AML-193 (cell line): ENCODE results near the gene KLC1.
"Not testable (repeated sequence)": the region's sequence is repeated elsewhere in the genome, so short reads cannot be mapped to it uniquely, and the experiment has no call there.

Experiments used
- DNase-seq, 2 experiments: peaks; one replicate each; lab custom pipeline; 2025; lab: John Stamatoyannopoulos, UW

KLC1 gene

DNA sequence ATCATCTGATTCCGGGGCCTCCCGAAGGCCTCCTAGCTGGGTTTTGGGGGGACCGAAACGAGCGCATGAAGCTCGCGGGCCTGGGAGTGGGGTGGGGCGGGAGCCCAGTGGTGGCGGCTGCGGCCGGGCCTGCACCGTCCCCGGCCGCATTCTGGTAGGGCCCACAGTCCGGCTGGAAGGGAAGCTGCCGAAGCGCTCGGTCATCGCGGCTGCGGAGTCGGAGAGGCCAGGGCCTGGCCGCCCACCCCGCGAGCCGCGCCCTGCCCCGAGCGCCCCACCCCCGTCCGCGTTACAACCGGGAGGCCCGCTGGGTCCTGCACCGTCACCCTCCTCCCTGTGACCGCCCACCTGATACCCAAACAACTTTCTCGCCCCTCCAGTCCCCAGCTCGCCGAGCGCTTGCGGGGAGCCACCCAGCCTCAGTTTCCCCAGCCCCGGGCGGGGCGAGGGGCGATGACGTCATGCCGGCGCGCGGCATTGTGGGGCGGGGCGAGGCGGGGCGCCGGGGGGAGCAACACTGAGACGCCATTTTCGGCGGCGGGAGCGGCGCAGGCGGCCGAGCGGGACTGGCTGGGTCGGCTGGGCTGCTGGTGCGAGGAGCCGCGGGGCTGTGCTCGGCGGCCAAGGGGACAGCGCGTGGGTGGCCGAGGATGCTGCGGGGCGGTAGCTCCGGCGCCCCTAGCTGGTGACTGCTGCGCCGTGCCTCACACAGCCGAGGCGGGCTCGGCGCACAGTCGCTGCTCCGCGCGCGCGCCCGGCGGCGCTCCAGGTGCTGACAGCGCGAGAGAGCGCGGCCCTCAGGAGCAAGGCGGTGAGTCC is at the start of gene KLC1:
KLC1 (plus strand) TSS at position 528 of the 819 bp plus-strand sequence. CDS start 25,354 bp downstream, outside the sequence.
- peak in 1 of 2 experiments; percentile 28 for DNase-seq

DNA sequence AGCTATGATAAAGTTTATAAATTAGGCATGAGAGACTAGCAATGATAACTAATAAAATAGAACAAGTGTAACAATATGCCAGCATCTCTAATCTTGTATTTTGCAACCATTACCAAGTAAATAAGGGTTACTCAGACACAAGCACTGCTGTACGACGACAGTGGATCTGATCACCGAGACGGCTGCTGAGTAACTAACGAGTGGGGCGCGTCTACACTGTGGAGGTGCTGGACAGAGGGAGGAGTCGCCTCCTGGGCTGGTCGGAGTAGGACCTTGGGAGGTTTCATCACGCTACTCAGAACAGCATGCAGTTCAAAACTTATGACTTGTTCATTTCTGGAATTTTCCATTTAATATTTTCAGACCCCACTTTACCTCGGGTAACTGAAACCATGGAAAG is 47.8 kb upstream of the KLC1 start:
- DNase-seq: no peak

DNA sequence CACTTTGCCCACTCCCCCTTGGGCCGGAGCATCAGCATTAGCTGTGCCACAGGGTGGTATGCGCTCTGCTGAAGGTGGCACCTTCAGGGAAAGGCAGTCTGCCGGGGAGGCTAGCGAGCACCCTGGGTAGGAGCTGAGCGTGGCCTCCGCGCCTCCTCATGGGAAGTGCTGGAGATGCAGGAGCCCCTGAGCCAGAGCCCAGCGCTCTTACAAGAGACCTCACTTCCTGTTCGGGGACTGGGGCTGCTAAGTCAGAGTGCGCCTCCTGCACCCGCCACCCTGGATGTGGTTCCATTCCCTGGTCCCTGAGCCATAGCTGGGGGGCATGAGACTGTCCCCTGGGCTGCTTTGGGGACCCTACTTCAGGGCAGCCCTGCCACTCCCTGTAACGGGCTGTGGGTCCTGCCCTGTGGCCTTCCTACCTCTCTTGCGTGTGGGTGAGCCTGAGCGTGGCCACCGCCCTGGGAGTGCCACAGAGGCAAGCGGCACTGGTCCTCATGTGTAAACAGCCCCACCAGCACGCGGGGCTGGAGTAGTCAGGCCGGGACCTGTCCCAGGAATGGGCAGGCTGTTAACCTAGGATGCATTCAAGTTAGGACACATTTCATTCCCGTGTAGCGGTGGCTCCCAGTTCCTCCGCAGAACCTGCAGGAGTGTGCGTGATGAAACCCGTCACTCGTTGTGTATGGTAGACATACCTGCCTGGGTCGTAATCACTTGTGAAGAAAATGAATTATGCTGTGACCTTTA is 46.9 kb upstream of the KLC1 start:
- no peak for DNase-seq

DNA sequence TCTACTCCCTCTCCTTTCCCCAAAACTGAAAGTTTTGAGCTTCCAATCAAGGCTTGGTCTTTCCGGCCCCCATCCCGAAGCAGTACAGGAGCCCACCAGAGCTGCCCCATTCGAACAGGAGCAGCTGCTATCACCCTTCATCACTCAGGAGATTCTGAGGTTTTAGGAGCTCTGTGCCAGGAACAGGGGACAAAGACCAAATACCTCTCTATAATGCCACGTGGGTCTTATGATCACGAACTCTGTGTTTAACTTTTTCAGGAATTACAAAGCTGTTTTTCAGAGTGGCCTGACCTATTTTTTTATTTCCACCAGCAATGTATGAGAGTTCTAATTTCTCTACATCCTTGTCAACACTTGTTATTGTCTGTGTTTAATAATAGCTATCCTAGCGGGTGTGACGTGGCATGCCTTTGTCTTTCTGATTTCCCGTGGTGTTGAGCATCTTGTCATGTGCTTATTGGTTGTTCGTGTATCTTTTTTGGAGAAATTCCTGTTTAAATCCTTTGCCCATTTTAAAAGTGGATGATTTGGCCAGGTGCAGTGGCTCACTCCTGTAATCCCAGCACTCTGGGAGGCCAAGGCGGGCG is 44.6 kb upstream of the KLC1 start:
- no peak for DNase-seq

DNA sequence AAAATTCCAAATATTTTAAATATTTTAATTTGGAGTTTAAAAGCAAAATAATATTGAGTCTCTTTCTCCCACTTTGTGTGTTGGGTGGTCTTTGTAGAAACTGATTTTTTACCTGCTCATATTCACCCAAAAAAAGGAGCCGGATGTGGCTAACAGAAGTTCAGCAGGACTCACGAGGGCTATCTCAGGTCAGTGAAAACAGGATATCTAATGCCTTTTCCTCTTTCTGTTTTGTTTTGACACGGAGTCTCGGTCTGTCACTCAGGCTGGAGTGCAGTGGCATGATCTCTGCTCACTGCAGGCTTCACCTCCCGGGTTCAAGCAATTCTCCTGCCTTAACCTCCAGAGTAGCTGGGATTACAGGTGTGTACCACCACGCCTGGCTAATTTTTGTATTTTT is 35.4 kb upstream of the KLC1 start:
- DNase-seq: no peak

DNA sequence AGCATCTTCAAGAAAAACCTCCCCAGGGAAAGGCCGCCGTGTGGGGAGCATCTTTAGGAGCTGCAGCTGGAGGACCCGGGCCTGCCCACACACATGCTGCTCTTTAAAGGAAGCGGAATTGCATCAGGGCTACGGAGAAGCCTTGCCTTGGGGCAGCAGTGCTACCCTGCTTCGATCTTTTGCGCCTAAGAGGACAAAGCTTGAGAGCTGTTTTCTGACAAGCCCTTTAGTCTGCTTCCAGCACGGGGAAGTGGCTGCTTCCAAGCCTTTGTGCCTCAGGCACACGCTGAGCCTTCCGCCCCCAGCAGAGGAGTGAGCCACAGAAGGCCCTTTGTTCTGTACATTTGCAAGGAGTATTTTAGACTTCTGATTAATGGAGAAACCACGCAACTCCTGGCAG is 34.7 kb upstream of the KLC1 start:
- DNase-seq: no peak

DNA sequence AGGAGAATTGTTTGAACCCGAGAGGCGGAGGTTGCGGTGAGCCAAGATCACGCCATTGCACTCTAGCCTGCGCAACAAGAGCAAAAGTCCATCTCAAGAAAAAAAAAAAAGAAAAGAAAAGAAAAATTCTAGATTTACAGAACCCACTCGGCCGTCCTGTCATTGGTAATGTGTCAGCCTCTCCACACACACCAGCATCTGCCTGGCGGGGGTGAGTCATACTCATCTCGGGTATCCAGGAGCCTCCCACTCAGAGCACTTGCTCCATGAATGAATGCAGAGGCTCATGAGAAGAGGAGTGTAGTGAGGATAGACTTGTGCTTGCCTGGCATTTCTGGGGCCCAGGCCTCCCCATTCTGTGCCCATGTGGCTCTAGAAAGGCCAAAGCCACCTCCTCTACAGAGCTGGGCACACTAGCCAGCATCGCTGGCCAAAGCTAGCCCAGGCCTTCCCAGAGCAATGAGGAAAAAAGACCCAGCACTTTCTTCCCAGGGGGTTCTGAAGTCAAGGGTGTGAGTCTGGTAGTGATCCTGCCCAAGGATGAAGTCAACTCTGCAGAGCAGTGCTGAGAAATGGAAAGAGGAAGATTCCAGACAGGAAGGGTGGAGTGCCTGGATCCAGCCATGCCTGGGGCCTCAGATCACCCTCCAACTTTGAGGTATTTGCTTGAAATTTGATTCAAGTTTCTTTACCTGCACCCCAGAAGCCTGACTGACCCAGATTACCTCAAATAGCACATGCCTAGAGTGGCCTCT is 31.2 kb upstream of the KLC1 start:
- no peak for DNase-seq

DNA sequence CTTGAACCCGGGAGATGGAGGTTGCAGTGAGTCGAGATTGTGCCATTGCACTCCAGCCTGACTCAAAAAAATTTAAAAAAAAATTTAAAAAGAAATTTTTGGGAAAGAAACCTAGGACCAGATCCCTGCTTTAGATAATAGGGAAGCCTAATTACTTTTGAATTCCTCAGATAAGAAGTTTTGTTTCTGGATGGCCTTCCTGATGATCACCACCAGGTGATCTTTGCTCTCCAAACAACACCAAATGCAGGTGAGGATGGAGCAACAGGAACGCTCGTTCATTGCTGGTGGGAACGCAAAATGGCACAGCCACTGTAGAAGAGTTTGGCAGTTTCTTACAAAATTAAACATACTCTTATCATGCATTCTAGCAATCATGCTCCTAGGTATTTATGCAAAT is 28.5 kb upstream of the KLC1 start:
- DNase-seq: no peak

DNA sequence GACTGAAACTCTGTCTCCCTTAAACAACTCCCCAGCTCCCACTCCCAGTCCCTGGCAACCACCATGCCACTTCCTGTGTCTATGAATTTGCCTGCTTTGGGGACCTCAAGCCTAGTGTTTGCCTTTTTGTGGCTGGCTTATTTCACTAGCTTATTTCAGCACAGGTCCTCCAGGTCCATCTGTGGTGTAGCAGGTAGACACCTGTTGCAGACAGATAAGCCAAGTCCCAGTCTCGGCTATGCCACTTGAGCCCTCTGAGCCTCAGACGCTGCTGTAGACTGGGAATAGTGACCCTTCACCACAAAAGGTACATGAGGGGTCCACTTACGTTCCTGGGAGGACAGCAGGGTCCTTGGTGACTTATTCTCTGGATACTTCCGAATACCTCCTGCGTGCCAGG is 24.4 kb upstream of the KLC1 start:
- DNase-seq: no peak

DNA sequence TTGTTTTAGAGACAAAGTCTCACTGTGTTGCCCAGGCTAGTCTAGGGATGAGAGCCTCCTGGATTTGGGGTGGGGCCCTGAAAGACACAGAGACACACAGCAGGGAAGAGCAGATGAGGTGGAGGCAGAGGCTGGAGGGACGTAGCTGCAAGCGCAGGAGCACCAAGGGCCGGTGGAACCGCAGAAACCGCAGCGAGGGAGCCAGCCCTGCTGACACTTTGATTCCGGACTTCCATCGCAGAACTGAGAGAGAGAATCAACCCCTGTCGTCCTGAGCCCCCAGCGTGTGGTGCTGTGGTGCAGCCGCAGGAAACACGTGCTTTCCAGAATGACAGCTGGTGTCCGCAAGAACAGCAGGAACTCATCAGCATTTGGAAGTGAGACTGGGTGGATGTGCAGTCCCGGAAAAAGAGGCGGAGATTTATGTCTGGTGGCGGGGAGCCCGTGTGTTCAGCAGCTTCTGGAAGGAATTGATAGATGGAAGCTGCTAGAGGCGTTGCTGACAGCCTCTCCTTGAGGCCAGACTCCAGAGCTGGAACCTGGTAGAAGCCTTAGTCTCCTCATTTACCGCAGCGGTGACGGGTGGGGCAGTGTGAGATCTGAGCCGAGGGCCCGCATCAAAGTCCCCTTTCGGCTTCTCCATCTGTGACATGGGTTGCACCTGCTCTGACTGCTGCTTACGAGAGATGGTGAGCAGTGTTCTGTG is 21.9 kb upstream of the KLC1 start:
- peak; percentile 92 to 95 for DNase-seq

DNA sequence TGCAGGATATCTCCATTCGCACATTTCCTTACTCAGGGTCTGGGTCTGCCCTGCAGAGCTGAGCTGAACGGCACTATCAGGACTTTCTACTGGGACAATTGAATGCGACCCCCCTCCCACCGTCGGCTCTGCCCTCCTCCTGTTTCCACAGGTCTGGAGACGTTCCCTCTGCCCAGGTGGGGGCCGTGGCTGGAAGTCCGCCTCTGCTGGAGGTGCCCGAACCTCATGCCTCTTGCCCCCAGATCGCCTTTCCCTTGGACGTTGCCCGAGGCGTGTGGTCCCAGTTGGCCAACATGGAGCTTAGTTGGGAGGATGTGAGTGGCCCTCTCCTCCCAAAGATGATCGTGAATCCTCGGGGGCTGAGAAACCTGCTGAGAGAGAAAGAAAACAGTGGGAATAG is 21.2 kb upstream of the KLC1 start:
- DNase-seq: no peak

DNA sequence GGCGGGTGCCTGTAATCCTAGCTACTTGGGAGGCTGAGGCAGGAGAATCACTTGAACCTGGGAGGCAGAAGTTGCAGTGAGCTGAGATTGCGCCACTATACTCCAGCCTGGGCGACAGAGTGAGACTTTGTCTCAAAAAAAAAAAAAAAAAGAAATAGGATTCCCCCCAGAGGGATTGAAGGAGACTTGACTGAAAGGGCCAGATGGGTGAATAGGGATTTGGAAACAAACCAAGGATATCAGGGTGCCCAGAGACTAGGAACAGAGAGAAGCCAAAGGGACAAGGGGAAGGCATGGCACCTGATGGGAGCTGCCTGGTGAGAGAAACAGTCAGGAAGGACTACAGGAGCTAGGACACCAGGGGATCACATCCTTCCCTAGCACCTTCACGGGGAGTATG is 19.9 kb upstream of the KLC1 start:
- DNase-seq: not testable (repeated sequence)

DNA sequence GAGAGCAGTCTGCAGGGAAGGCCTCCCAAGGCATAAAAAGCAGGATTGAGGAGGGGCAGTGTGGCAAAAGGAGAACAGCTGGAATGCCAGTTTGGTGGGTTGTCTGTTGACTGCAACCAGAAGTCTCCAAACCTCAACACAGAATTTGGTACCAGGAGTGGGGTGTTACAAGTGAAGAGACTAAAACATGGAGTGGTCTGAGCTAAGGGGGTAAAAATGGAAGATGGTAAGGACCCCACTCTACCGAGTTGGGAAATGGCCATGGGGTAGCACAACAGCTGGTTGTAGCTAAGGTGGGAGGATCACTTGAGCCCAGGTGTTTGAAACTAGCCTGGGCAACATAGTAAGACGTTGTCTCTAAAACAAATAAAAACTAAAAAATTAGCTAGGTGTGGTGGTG is 17.8 kb upstream of the KLC1 start:
- no peak for DNase-seq

DNA sequence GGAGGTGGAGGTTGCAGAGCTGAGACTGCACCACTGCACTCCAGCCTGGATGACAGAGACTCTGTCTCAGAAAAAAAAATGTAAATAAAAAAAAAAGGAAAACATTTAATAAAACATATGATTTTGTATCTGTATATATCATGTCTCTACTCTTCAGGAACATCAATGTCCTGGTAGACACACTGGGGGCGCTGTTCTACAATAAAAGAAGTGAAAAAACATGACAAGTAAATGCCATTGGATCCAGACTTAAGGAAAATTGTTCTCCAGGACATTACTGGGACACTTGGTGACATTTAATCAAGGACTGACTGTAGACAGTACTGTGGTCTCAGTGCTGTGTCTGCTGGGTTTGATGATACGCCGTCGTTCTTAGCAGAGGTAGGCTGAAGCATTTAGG is 15.5 kb upstream of the KLC1 start:
- DNase-seq: peak; percentile 45 to 62

DNA sequence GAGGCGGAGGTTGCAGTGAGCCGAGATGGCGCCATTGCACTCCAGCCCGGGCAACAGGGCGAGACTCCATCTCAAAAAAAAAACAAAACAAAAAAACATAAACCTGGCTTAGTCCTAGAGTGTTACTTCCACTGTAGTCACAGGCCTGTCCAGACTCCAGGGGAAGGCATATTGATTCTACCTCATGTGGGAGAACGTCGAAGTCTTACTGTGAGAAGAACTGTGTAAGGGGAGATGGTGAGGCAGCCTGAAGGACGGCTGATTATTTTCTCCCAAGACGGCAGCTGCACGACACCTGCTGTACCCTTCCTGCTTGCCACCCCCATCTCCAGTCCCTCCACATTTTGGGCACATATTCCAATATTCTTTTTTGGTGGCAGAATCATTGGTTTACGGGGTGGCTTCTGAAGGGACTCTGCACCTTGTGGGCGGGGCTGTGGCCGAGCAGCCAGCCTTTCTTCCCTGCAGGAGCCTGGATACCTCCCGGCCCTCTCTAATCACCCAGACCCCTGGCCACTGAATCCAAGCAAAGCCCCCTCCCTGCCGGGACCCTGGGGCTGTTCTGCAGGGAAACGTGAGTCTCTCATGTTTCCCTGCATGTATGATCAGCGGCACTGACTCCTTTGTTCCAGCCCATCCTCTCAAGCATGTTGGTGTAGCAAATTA is 12.2 kb upstream of the KLC1 start:
- no peak for DNase-seq

DNA sequence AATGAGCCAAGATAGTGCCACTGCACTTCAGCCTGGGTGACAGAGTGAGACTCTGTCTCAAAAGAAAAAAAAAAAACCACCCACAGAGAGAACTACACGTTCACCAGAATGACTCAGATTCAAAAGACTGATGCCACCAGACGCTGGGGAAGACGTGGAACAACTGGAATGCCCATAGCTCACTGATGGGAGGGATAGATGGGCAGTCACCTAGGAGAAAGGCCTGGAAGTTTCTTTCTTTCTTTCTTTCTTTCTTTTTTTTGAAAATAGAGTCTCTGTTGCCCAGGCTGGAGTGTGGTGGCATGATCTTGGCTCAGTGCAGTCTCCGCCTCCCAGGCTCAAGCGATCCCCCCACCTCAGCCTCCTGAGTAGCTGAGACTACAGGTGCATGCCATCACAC is 10.0 kb upstream of the KLC1 start:
- DNase-seq: no peak

DNA sequence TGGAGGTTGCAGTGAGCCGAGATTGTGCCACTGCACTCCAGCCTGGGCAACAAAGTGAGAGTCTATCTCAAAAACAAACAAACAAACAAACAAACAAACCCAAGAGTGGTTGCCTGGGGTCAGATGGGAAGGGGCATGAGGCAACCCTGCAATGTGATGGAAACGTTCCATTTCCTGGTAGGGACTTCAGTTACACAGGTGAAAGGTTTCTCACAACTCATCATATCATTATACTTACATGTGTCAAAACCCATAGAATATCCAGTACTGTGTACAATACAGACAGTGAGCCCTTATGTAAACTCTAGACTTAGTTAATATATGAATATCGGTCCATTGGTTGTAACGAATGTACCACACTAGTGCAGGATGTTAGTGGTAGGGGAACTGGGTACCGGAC is 7.2 kb upstream of the KLC1 start:
- DNase-seq: no peak

DNA sequence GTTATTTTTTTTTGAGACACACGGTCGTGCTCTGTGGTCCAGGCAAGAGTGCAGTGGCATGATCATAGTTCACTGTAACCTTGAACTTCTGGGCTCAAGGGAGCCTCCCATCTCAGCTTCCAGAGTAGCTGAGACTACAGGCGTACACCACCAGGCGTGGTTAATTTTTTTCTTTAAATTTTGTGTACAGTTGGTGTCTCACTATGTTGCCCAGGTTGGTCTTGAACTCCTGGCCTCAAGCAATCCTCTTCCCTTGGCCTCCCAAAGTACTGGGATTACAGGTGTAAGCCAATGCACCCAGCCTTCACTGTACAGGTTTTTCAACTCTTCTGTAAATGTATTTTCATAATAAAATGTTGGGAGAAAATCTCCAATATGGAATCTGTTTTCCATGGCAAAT is 5.7 kb upstream of the KLC1 start:
- DNase-seq: no peak

DNA sequence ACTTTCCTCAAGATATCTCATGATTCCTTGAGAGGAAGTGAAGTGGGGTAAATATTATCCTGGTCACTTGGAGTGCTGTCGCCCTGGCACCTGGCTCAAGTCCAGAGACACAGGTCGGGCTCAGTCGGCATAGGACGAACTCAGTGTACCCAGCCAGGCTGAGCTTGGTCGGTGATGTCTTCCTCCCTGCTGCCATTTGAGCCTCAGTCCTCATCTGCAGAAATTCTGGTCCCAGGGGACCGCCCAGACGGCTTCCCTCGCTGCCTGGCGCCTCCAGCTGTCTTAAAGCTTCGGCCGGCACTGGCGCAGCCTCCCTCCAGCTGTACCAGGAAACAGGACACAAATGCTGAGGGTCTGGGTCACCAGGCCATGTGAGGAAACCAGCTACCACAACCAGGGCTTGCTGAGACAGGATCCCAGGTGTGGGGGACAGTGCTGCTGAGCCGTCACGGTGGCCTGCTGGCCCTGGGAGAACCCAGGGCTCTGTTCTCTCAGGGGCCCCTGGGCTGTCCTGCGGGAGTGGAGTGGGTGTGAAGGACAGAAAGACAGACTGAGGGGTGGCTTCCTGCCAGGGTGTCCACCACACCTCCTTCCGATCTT is 5.0 kb upstream of the KLC1 start:
- no peak for DNase-seq

DNA sequence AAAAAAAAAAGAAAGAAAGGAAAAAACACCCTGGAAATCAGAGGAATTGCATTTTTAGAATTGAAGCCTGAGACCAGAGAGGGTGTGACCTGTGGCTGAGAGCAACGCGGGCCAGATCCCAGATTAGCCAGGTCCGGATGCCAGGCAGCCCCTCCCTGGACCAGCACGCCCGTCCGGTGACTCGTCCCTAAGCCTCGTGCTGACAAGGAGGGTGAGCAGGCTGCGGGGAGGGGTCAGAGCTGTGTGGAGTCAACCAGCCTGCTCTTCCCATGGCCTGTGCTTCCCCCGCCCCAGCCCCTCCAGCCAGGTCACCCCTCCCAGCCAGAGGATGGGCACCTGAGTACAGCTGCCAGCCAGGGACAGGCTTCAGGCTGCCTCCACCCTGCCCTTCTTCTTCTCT is 4.2 kb upstream of the KLC1 start:
- no peak for DNase-seq
